HG03521 (cell line): ENCODE measurements around the gene BEAN1.

Experiments
- ATAC-seq: cut with Tn5 transposase; IDR thresholded peaks from one replicate; pipeline ENCODE4 v1.9.1; 2021; ENCODE audit warnings: mild to moderate bottlenecking, moderate library complexity; ENCODE audit not compliant: unreplicated experiment

The BEAN1 gene

GRCh38 chr16:66517586-66518263, 90.6 kb downstream of the BEAN1 start:
- ATAC-seq: no peak

- no peak for ATAC-seq
These were observed 92.6 kb downstream of the BEAN1 start for GRCh38 chr16:66519482-66520373.

- ATAC-seq: no peak
These were observed 93.5 kb downstream of the BEAN1 start for GRCh38 chr16:66520406-66521170.

- no peak for ATAC-seq
These were observed 94.2 kb downstream of the BEAN1 start for GRCh38 chr16:66521252-66521713.

- no peak for ATAC-seq
These were observed 95.1 kb downstream of the BEAN1 start for GRCh38 chr16:66521951-66522771.

GRCh38 chr16:66522816-66523590, 95.9 kb downstream of the BEAN1 start:
- no peak for ATAC-seq

GRCh38 chr16:66523861-66524354, 96.8 kb downstream of the BEAN1 start:
- ATAC-seq: peak; percentile 46

GRCh38 chr16:66524601-66525164, 97.6 kb downstream of the BEAN1 start:
- peak; percentile 47 for ATAC-seq

GRCh38 chr16:66525396-66526180, 98.5 kb downstream of the BEAN1 start:
- ATAC-seq: no peak

GRCh38 chr16:66528294-66528693, 101.2 kb downstream of the BEAN1 start:
- no peak for ATAC-seq

GRCh38 chr16:66529475-66529874, 102.4 kb downstream of the BEAN1 start:
- no peak for ATAC-seq
